SK-N-SH (cell line): ENCODE data around the gene TAOK1. TPM values are rescaled to one million over a fixed set of nuclear protein-coding genes. Genes with fewer than 3 reads are reported as not detected.
A peak's percentile ranks its signal among the peaks of the same experiment; 100 is the strongest.

Experiments used
- CTCF ChIA-PET: fragments of 300-600, 350-600 bp; formaldehyde crosslinking; extraction: SDS; loops from one replicate; lab custom pipeline; 2021; lab: Yijun Ruan, JAX
- POLR2A ChIA-PET: fragments of 350-600 bp; sonication (Branson Sonifier 250); formaldehyde crosslinking; extraction: SDS; loops from one replicate; lab custom pipeline; 2020; ENCODE audit warnings: antibody characterized with exemption, inconsistent platforms; lab: Yijun Ruan, JAX
- DNase-seq: peaks from one replicate; pipeline ENCODE4 v3.0.0; 2012
- H2AFZ ChIP-seq: fragments of 200-600 bp; sonication (generic); 2 replicates; pipeline ENCODE4 v1.8.1; 2016; ENCODE audit warnings: antibody characterized with exemption, mild to moderate bottlenecking, low read depth
- H3F3A ChIP-seq: fragments of 200-600 bp; sonication (generic); replicated peaks from 2 replicates; pipeline ENCODE3; 2016; ENCODE audit warnings: antibody characterized with exemption, mild to moderate bottlenecking; ENCODE audit not compliant: insufficient read depth
- H3K27ac ChIP-seq, 2 experiments: fragments of 200-500 bp in 1 of 2; fragments of 200-600 bp in 1 of 2; sonication (Bioruptor generic) in 1 of 2; sonication (generic), shearing (Covaris generic) in 1 of 2; 2 replicates each; pipeline versions ENCODE4 v1.5.1 to v1.6.1; 2014 to 2016; ENCODE audit warnings: low read depth in 2 of 2, inconsistent platforms in 1 of 2, low read length in 1 of 2, mild to moderate bottlenecking in 1 of 2, mixed read lengths in 1 of 2
- H3K27me3 ChIP-seq: fragments of 200-600 bp; sonication (generic), shearing (Covaris generic); 2 replicates; pipeline ENCODE4 v1.6.1; 2016; ENCODE audit warnings: mixed run types; ENCODE audit not compliant: insufficient read depth
- H3K36me3 ChIP-seq, 2 experiments: fragments of 200-500 bp in 1 of 2; fragments of 200-600 bp in 1 of 2; sonication (Bioruptor generic) in 1 of 2; sonication (generic) in 1 of 2; replicated peaks in 1 of 2; 2 replicates each; pipeline versions ENCODE3 to v1.5.1; 2014 to 2016; ENCODE audit warnings: low read length in 1 of 2, mild to moderate bottlenecking in 1 of 2; ENCODE audit not compliant: insufficient read depth in 2 of 2, control insufficient read depth in 1 of 2
- H3K4me1 ChIP-seq, 2 experiments: fragments of 200-500 bp in 1 of 2; fragments of 200-600 bp in 1 of 2; sonication (Bioruptor generic) in 1 of 2; sonication (generic), shearing (Covaris generic) in 1 of 2; 2 replicates each; pipeline versions ENCODE4 v1.5.1 to v1.6.1; 2014 to 2016; ENCODE audit warnings: low read depth in 1 of 2, low read length in 1 of 2, mixed run types in 1 of 2; ENCODE audit not compliant: insufficient read depth in 2 of 2, control insufficient read depth in 1 of 2
- H3K4me2 ChIP-seq: fragments of 200-600 bp; sonication (generic), shearing (Covaris generic); 2 replicates; pipeline ENCODE4 v1.6.1; 2017; ENCODE audit warnings: mixed run types
- H3K4me3 ChIP-seq, 2 experiments: fragments of 200-500 bp in 1 of 2; fragments of 200-600 bp in 1 of 2; sonication (Bioruptor generic) in 1 of 2; sonication (generic), shearing (Covaris generic) in 1 of 2; 2 replicates each; pipeline versions ENCODE4 v1.5.1 to v1.8.1; 2014 to 2016; ENCODE audit warnings: low read depth in 2 of 2, inconsistent platforms in 1 of 2, low read length in 1 of 2, mild to moderate bottlenecking in 1 of 2, mixed read lengths in 1 of 2, moderate library complexity in 1 of 2
- H3K79me2 ChIP-seq: fragments of 200-600 bp; sonication (generic); 2 replicates; pipeline ENCODE4 v1.8.1; 2017; ENCODE audit warnings: mild to moderate bottlenecking; ENCODE audit not compliant: insufficient read depth
- H3K9ac ChIP-seq: fragments of 200-600 bp; sonication (generic); 2 replicates; pipeline ENCODE4 v1.6.1; 2017; ENCODE audit warnings: mixed run types
- H3K9me2 ChIP-seq: fragments of 200-600 bp; sonication (generic); 2 replicates; pipeline ENCODE4 v1.6.1; 2017; ENCODE audit warnings: mixed run types
- H3K9me3 ChIP-seq: fragments of 200-600 bp; sonication (generic); 2 replicates; pipeline ENCODE4 v1.6.1; 2017; ENCODE audit warnings: mixed run types, mild to moderate bottlenecking, moderate library complexity
- H4K20me1 ChIP-seq: fragments of 200-600 bp; sonication (generic); 2 replicates; pipeline ENCODE4 v1.6.1; 2017; ENCODE audit warnings: mild to moderate bottlenecking, mixed run types; ENCODE audit not compliant: insufficient read depth
- CHD2 ChIP-seq: fragments of 150-350 bp; IDR thresholded peaks from 2 replicates; pipeline ENCODE4 v1.6.1; 2018; ENCODE audit warnings: low read length; ENCODE audit not compliant: partially characterized antibody
- ELF1 ChIP-seq: IDR thresholded peaks from 2 replicates; pipeline ENCODE4 v1.4.0; 2012
- EZH2phosphoT487 ChIP-seq: fragments of 200-600 bp; sonication (generic); IDR thresholded peaks from 2 replicates; pipeline ENCODE4 v1.6.1; 2017; ENCODE audit warnings: low read depth, mixed run types, mild to moderate bottlenecking, antibody characterized with exemption, moderate library complexity, borderline replicate concordance
- FOXM1 ChIP-seq: IDR thresholded peaks from 2 replicates; pipeline ENCODE4 v1.4.0; 2012; ENCODE audit warnings: low read depth, mild to moderate bottlenecking
- GABPA ChIP-seq: IDR thresholded peaks from 2 replicates; pipeline ENCODE4 v1.4.0; 2012; ENCODE audit warnings: low read depth, mild to moderate bottlenecking
- JUND ChIP-seq: IDR thresholded peaks from 2 replicates; pipeline ENCODE4 v1.4.0; 2012
- MEF2A ChIP-seq: IDR thresholded peaks from 2 replicates; pipeline ENCODE4 v1.4.0; 2012; ENCODE audit warnings: low read depth, borderline replicate concordance
- MXI1 ChIP-seq: IDR thresholded peaks from 2 replicates; pipeline ENCODE4 v1.6.1; 2012; ENCODE audit warnings: mild to moderate bottlenecking, low read depth, low read length, improper control_type of control experiment
- NFIC ChIP-seq: IDR thresholded peaks from 2 replicates; pipeline ENCODE4 v1.4.0; 2012; ENCODE audit warnings: borderline replicate concordance
- RAD21 ChIP-seq: IDR thresholded peaks from 2 replicates; pipeline ENCODE4 v1.6.1; 2012; ENCODE audit warnings: mild to moderate bottlenecking, low read length
- RFX5 ChIP-seq: IDR thresholded peaks from 2 replicates; pipeline ENCODE4 v1.6.1; 2012; ENCODE audit warnings: mild to moderate bottlenecking, improper control_type of control experiment, low read length
- RXRA ChIP-seq: IDR thresholded peaks from 2 replicates; pipeline ENCODE4 v1.4.0; 2012; ENCODE audit warnings: low read depth, mild to moderate bottlenecking, borderline replicate concordance
- SIN3A ChIP-seq: IDR thresholded peaks from 2 replicates; pipeline ENCODE4 v1.6.1; 2012; ENCODE audit warnings: low read depth, mild to moderate bottlenecking, low read length, moderate library complexity, borderline replicate concordance
- TEAD4 ChIP-seq: IDR thresholded peaks from 2 replicates; pipeline ENCODE4 v1.4.0; 2012; ENCODE audit warnings: mild to moderate bottlenecking, borderline replicate concordance; ENCODE audit not compliant: insufficient read depth
- WGBS: methylation state at CpG from one replicate; pipeline ENCODE4 v1.1.6; 2017; ENCODE audit warnings: low lambda C conversion rate; 5-methylcytosine and 5-hydroxymethylcytosine counted together
- polyA plus RNA-seq, 3 experiments: library from polyadenylated mRNA; depleted of rRNA; stranded (reverse); fragments of >200 nt; gene quantifications; 2 replicates each; pipeline ENCODE4 v1.2.3, GENCODE V29; 2012
- TF ChIP-seq, protein P1 (sequence below): IDR thresholded peaks from 2 replicates; pipeline ENCODE4 v1.4.0; 2012; ENCODE audit warnings: low read depth, borderline replicate concordance
- TF ChIP-seq, protein P2 (sequence below): IDR thresholded peaks from 2 replicates; pipeline ENCODE4 v1.4.0; 2012; ENCODE audit warnings: low read depth
- TF ChIP-seq, protein P3 (sequence below): IDR thresholded peaks from 2 replicates; pipeline ENCODE4 v1.4.0; 2012; ENCODE audit warnings: low read depth, borderline replicate concordance
- TF ChIP-seq, protein P4 (sequence below): fragments of 200-600 bp; sonication (generic); IDR thresholded peaks from 2 replicates; pipeline ENCODE4 v1.6.1; 2017; ENCODE audit warnings: antibody characterized with exemption, mild to moderate bottlenecking, moderate library complexity

Gene TAOK1
- polyA plus RNA-seq, 1 of the 3 experiments (the other 2 are of a cell fraction): 5.9 TPM

DNA sequence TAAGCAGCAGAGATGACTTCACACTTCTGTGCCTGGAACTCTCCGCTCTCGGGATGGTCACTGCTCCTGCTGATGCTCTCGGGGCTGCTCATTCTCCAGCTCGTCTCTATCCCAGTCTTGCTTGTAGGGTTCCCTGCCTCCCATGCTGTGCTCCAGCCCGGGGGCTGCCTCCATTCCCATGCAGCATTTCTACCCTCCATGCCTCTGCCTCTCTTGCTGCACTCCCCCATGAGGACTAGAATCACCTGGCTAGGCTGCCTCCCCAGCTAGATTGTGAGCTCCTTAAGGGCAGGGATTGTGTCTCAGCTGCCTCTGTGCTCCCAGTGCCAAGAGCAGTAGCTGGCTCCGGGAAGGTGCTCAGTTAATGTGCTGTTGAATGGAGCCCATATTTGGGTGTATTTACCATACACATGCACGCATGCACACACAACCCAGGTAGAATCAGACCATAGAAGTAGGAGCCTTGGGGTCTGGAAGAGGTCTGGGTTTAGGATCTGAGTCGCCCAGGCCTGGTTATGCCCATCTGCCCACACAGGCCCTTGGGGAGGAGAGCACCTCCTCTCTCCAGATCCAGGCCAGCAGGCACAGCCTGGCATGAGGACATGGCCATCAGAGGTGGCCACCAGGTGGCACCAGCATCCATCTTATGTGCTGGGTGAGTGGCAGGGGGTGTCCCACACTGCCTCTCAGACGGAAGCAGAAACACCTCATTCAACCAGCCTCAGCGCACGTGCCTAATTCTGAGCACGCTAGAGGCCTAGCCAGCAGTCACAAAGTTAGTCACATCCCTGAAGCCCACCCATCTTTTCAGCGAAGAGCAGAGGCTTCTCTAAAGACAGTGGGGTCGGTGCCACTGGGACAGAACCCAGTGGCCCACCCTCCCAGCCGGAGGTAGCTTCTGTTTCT is 190.0 kb downstream of the TAOK1 start (continued):
- TF ChIP-seq ELF1 (no peak), EZH2phosphoT487 (no peak), JUND (no peak), FOXM1 (no peak), RFX5 (no peak), TEAD4 (no peak)
- TF ChIP-seq, protein P1, sequence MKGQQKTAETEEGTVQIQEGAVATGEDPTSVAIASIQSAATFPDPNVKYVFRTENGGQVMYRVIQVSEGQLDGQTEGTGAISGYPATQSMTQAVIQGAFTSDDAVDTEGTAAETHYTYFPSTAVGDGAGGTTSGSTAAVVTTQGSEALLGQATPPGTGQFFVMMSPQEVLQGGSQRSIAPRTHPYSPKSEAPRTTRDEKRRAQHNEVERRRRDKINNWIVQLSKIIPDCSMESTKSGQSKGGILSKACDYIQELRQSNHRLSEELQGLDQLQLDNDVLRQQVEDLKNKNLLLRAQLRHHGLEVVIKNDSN: no peak
- TF ChIP-seq, protein P2, sequence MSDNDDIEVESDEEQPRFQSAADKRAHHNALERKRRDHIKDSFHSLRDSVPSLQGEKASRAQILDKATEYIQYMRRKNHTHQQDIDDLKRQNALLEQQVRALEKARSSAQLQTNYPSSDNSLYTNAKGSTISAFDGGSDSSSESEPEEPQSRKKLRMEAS: peak; percentile 91
- TF ChIP-seq, protein P3, sequence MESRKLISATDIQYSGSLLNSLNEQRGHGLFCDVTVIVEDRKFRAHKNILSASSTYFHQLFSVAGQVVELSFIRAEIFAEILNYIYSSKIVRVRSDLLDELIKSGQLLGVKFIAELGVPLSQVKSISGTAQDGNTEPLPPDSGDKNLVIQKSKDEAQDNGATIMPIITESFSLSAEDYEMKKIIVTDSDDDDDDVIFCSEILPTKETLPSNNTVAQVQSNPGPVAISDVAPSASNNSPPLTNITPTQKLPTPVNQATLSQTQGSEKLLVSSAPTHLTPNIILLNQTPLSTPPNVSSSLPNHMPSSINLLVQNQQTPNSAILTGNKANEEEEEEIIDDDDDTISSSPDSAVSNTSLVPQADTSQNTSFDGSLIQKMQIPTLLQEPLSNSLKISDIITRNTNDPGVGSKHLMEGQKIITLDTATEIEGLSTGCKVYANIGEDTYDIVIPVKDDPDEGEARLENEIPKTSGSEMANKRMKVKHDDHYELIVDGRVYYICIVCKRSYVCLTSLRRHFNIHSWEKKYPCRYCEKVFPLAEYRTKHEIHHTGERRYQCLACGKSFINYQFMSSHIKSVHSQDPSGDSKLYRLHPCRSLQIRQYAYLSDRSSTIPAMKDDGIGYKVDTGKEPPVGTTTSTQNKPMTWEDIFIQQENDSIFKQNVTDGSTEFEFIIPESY: no peak

DNA sequence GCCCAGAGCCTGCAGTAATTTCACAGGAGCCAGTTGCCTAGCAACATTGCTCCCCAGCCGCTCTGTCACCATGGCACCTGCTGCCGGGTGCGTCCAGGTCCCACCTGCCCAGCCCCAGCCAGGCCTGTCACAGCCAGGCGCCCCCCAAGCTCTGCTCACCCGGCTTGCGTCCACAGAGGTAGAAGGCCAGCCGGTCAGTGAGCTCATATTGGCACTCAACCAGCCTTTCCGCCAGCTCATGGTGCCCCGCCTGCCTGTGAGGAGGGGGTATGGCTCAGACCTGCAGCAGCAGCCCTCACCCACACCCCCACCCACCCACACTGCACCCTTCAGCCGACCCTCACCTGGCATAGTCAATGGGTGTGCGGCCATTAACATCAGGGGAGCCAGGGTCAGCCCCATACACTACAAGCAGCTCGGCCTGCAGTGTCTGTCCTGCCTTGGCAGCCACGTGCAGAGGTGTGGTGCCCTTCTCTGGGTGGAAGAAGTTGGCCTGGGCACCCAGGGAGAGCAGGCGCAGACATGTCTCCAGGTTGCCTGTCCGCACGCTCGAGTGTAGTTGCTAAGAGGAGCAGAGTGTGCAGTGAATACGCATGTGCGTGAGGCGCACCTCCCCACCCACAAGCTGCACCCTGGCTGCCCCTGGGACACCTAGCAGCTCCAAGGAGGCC is 191.6 kb downstream of the TAOK1 start:
- Histone ChIP-seq H3K9me3 (no peaks in the 10 kb centered on the region), H3K27ac (no peak overlapping the region; a peak in 1 of 4 replicates), H2AFZ (no peak overlapping the region), H3K79me2 (peaks cover 52% of the 10 kb centered on the region), H3K9me2 (no peaks in the 10 kb centered on the region), H3K4me1 (peaks cover 5 to 29% of the 10 kb centered on the region in 2 experiments; a peak in 2 of 4 replicates), H3K27me3 (no peaks in the 10 kb centered on the region), H3F3A (peaks cover 5% of the 10 kb centered on the region), H3K4me3 (no peak overlapping the region), H3K9ac (no peak overlapping the region), H4K20me1 (peaks cover 52% of the 10 kb centered on the region), H3K36me3 (peaks cover 9 to 54% of the 10 kb centered on the region in 2 experiments), H3K4me2 (no peak overlapping the region)
- ChIA-PET CTCF (interaction anchor here (0.8 to 12.7 kb wide), 12 partner anchors 10 to 603 kb away, joined by 3 to 166 read pairs (median 8); partner anchors contain the start of genes ABHD15, ANKRD13B and TP53I13), POLR2A (interaction anchor here (0.6 to 1.5 kb wide), 3 partner anchors 9 to 187 kb away, joined by 3 to 4 read pairs (median 4); no protein-coding TSS in a partner anchor)
- TF ChIP-seq NFIC: no peak
- TF ChIP-seq, protein P2: no peak
- no peak for TF ChIP-seq SIN3A
- no peak for TF ChIP-seq MEF2A
- TF ChIP-seq MXI1: no peak
- TF ChIP-seq, protein P1: no peak
- TF ChIP-seq CHD2: no peak
- no peak for TF ChIP-seq GABPA
- TF ChIP-seq RXRA: no peak
- no peak for TF ChIP-seq EZH2phosphoT487
- TF ChIP-seq, protein P4, sequence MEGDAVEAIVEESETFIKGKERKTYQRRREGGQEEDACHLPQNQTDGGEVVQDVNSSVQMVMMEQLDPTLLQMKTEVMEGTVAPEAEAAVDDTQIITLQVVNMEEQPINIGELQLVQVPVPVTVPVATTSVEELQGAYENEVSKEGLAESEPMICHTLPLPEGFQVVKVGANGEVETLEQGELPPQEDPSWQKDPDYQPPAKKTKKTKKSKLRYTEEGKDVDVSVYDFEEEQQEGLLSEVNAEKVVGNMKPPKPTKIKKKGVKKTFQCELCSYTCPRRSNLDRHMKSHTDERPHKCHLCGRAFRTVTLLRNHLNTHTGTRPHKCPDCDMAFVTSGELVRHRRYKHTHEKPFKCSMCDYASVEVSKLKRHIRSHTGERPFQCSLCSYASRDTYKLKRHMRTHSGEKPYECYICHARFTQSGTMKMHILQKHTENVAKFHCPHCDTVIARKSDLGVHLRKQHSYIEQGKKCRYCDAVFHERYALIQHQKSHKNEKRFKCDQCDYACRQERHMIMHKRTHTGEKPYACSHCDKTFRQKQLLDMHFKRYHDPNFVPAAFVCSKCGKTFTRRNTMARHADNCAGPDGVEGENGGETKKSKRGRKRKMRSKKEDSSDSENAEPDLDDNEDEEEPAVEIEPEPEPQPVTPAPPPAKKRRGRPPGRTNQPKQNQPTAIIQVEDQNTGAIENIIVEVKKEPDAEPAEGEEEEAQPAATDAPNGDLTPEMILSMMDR: no peak
- no peak for TF ChIP-seq RAD21
- peak; percentile 35 for DNase-seq
- 98% methylated on average over 8 of the region's 20 CpGs for WGBS
